Measurements from ENCODE around the gene ATXN10.

- TF ChIP-seq CTCF (IDR thresholded peaks at IDR 0.05; ENCODE audit: low read depth, low read length, poor library complexity, severe bottlenecking) (no peak), EZH2phosphoT487 (IDR thresholded peaks at IDR 0.05; ENCODE audit: borderline replicate concordance, low read length) (no peak)
Measured at GRCh38 chr22:45828841-45829240, 157.2 kb downstream of the ATXN10 start.

Data from DOHH2 (cell line).